ENCODE results near the gene ZNF213. TPM values are rescaled to one million over a fixed set of nuclear protein-coding genes. Genes with fewer than 3 reads are reported as not detected.

Gene ZNF213
- total and polyA plus RNA-seq, 2 experiments from 2014 or later: 2.9 to 10.4 TPM

DNA sequence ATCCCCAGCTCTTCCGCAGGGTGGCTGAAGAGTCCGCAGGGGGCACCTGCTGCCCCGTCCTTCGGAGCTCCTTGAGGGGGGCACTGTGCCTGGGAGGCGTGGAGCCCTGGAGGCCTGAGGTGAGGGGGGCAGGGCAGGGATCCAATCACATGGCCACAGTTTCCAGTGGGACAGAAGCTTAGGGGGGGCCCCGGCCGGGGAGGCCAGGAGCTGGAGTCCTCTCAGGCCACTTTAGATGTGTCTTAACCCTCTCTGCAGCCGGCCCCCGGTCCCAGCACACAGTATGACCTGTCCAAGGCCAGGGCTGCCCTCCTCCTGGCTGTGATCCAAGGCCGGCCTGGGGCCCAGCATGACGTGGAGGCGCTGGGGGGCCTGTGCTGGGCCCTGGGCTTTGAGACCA is 10.8 kb downstream of the ZNF213 start (continued):
- TF ChIP-seq, protein P1, sequence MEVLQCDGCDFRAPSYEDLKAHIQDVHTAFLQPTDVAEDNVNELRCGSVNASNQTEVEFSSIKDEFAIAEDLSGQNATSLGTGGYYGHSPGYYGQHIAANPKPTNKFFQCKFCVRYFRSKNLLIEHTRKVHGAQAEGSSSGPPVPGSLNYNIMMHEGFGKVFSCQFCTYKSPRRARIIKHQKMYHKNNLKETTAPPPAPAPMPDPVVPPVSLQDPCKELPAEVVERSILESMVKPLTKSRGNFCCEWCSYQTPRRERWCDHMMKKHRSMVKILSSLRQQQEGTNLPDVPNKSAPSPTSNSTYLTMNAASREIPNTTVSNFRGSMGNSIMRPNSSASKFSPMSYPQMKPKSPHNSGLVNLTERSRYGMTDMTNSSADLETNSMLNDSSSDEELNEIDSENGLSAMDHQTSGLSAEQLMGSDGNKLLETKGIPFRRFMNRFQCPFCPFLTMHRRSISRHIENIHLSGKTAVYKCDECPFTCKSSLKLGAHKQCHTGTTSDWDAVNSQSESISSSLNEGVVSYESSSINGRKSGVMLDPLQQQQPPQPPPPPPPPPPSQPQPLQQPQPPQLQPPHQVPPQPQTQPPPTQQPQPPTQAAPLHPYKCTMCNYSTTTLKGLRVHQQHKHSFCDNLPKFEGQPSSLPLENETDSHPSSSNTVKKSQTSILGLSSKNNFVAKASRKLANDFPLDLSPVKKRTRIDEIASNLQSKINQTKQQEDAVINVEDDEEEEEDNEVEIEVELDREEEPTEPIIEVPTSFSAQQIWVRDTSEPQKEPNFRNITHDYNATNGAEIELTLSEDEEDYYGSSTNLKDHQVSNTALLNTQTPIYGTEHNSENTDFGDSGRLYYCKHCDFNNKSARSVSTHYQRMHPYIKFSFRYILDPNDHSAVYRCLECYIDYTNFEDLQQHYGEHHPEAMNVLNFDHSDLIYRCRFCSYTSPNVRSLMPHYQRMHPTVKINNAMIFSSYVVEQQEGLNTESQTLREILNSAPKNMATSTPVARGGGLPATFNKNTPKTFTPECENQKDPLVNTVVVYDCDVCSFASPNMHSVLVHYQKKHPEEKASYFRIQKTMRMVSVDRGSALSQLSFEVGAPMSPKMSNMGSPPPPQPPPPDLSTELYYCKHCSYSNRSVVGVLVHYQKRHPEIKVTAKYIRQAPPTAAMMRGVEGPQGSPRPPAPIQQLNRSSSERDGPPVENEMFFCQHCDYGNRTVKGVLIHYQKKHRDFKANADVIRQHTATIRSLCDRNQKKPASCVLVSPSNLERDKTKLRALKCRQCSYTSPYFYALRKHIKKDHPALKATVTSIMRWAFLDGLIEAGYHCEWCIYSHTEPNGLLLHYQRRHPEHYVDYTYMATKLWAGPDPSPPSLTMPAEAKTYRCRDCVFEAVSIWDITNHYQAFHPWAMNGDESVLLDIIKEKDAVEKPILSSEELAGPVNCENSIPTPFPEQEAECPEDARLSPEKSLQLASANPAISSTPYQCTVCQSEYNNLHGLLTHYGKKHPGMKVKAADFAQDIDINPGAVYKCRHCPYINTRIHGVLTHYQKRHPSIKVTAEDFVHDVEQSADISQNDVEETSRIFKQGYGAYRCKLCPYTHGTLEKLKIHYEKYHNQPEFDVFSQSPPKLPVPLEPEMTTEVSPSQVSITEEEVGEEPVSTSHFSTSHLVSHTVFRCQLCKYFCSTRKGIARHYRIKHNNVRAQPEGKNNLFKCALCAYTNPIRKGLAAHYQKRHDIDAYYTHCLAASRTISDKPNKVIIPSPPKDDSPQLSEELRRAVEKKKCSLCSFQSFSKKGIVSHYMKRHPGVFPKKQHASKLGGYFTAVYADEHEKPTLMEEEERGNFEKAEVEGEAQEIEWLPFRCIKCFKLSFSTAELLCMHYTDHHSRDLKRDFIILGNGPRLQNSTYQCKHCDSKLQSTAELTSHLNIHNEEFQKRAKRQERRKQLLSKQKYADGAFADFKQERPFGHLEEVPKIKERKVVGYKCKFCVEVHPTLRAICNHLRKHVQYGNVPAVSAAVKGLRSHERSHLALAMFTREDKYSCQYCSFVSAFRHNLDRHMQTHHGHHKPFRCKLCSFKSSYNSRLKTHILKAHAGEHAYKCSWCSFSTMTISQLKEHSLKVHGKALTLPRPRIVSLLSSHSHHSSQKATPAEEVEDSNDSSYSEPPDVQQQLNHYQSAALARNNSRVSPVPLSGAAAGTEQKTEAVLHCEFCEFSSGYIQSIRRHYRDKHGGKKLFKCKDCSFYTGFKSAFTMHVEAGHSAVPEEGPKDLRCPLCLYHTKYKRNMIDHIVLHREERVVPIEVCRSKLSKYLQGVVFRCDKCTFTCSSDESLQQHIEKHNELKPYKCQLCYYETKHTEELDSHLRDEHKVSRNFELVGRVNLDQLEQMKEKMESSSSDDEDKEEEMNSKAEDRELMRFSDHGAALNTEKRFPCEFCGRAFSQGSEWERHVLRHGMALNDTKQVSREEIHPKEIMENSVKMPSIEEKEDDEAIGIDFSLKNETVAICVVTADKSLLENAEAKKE (CRISPR knock-in tag; IDR thresholded peaks at IDR 0.05): no peak
- no peak for TF ChIP-seq EZH2 (IDR thresholded peaks at IDR 0.05; ENCODE audit: low read depth, unreplicated experiment)
- TF ChIP-seq, protein P2, sequence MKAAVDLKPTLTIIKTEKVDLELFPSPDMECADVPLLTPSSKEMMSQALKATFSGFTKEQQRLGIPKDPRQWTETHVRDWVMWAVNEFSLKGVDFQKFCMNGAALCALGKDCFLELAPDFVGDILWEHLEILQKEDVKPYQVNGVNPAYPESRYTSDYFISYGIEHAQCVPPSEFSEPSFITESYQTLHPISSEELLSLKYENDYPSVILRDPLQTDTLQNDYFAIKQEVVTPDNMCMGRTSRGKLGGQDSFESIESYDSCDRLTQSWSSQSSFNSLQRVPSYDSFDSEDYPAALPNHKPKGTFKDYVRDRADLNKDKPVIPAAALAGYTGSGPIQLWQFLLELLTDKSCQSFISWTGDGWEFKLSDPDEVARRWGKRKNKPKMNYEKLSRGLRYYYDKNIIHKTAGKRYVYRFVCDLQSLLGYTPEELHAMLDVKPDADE (IDR thresholded peaks at IDR 0.05): no peak
- no peak for TF ChIP-seq CREB1 (CRISPR knock-in tag; IDR thresholded peaks at IDR 0.05; ENCODE audit: low read depth)

DNA sequence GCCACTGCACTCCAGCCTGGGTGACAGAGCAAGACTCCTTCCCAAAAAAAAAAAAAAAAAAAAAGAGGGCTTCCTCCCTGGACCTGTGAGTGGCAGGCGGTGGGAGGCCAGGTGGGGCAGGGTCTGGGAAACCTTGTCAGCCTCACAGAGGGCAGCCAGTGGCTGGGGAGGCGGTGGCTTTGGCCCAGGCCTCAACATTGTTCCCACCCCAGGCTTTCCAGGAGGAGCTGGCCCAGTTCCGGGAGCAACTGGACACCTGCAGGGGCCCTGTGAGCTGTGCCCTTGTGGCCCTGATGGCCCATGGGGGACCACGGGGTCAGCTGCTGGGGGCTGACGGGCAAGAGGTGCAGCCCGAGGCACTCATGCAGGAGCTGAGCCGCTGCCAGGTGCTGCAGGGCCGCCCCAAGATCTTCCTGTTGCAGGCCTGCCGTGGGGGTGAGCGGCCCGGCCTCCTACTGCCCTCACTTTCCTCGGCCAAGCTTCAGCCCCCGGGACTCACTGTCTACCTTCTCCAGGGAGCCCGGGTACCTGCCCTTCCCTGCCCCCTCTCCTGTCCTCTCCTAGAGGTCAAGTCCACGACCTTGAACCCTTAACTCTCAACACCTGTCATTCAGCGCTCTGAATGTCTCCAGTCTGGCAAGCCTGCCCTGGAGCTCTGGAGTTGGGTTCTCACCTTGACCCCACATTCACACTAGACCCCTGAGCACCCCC is 12.4 kb downstream of the ZNF213 start:
- H3K36me3 Mint-ChIP-seq (ENCODE audit: low read depth): peaks cover 4% of the 10 kb centered on the region
- H3K27me3 ChIP-seq (ENCODE audit: insufficient read depth): peaks cover 16% of the 10 kb centered on the region
- H3K79me2 ChIP-seq (replicated peaks; ENCODE audit: insufficient read depth): no peaks in the 10 kb centered on the region
- H3K4me3 Mint-ChIP-seq: no peak overlapping the region; the same call in 2 of the 3 replicates
- H3K9me3 Mint-ChIP-seq: peaks cover 7% of the 10 kb centered on the region; the same call in 2 of the 3 replicates
- no peaks in the 10 kb centered on the region for H3K36me3 ChIP-seq (ENCODE audit: insufficient read depth)
- no peaks in the 10 kb centered on the region for H3K9me2 ChIP-seq (ENCODE audit: insufficient read depth)
- ATAC-seq: no peak
- H3K27ac Mint-ChIP-seq: no peak overlapping the region
- peaks cover 25% of the 10 kb centered on the region for H3F3A ChIP-seq (replicated peaks; ENCODE audit: low read depth)
- no peak overlapping the region for H3K4me2 ChIP-seq
- TF ChIP-seq NANOG (IDR thresholded peaks at IDR 0.05; ENCODE audit: borderline replicate concordance) (no peak), EZH2 (IDR thresholded peaks at IDR 0.05; ENCODE audit: low read depth, unreplicated experiment) (no peak), EZH2phosphoT487 (IDR thresholded peaks at IDR 0.05; ENCODE audit: unreplicated experiment) (no peak), ZNF114 (CRISPR knock-in tag; IDR thresholded peaks at IDR 0.05) (no peak)
- TF ChIP-seq, protein P3, sequence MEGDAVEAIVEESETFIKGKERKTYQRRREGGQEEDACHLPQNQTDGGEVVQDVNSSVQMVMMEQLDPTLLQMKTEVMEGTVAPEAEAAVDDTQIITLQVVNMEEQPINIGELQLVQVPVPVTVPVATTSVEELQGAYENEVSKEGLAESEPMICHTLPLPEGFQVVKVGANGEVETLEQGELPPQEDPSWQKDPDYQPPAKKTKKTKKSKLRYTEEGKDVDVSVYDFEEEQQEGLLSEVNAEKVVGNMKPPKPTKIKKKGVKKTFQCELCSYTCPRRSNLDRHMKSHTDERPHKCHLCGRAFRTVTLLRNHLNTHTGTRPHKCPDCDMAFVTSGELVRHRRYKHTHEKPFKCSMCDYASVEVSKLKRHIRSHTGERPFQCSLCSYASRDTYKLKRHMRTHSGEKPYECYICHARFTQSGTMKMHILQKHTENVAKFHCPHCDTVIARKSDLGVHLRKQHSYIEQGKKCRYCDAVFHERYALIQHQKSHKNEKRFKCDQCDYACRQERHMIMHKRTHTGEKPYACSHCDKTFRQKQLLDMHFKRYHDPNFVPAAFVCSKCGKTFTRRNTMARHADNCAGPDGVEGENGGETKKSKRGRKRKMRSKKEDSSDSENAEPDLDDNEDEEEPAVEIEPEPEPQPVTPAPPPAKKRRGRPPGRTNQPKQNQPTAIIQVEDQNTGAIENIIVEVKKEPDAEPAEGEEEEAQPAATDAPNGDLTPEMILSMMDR (conservative IDR thresholded peaks at IDR 0.05; ENCODE audit: low read depth in 2 of 2): no peak
- no peaks in the 10 kb centered on the region for H4K20me1 ChIP-seq (replicated peaks; ENCODE audit: insufficient read depth)
- H3K4me1 Mint-ChIP-seq: peaks cover 10% of the 10 kb centered on the region
- no peak overlapping the region for H3K27ac ChIP-seq (ENCODE audit: low read depth)
- H3K27me3 Mint-ChIP-seq (ENCODE audit: insufficient read depth, low read depth, poor library complexity): peaks cover 31% of the 10 kb centered on the region
- no peak overlapping the region for H2AFZ ChIP-seq
- H3K4me1 ChIP-seq (ENCODE audit: insufficient read depth): peaks cover 5% of the 10 kb centered on the region; the same call in 1 of the 2 replicates
- DNase-seq (ENCODE audit: low spot score): no peak
- no peak overlapping the region for H3K4me3 ChIP-seq
